Stomach (tissue), 4 donors: ENCODE results near the gene PRPF19.

ENCODE experiments used
- CTCF ChIP-seq, 7 experiments: fragments of 450-650 bp in 4 of 7; fragments of 200-600 bp in 3 of 7; sonication (generic) in 3 of 7; IDR thresholded peaks; one replicate each; pipeline ENCODE4 v1.5.1; 2016 to 2019; ENCODE audit warnings: antibody characterized with exemption in 7 of 7, control low read depth in 2 of 7, mild to moderate bottlenecking in 1 of 7
- EP300 ChIP-seq: sonication (generic); formaldehyde crosslinking; IDR thresholded peaks from one replicate; pipeline ENCODE4 v1.6.1; 2017; ENCODE audit warnings: antibody characterized with exemption
- POLR2A ChIP-seq, 4 donors: fragments of 450-650 bp; IDR thresholded peaks; one replicate each; pipeline ENCODE4 v1.6.1; 2016; ENCODE audit warnings: antibody characterized with exemption in 4 of 4, control low read depth in 2 of 4, mild to moderate bottlenecking in 1 of 4, moderate library complexity in 1 of 4
- POLR2AphosphoS5 ChIP-seq, 3 donors: sonication (generic); formaldehyde crosslinking; IDR thresholded peaks; one replicate each; pipeline ENCODE4 v1.6.1; 2016; ENCODE audit warnings: antibody characterized with exemption in 3 of 3

- no peak for TF ChIP-seq CTCF (IDR thresholded peaks at IDR 0.05)
- TF ChIP-seq POLR2A (IDR thresholded peaks at IDR 0.05): no peak
- TF ChIP-seq EP300: no peak
- TF ChIP-seq POLR2AphosphoS5 (IDR thresholded peaks at IDR 0.05): no peak
Observed at GRCh38 chr11:60895687-60896086, 10.7 kb downstream of the PRPF19 start.
